ENCODE data around the gene PKD1L1. TPM values are rescaled to one million over a fixed set of nuclear protein-coding genes. Genes with fewer than 3 reads are reported as not detected.

PKD1L1 gene
- total RNA-seq, 1 experiment from 2014 or later, result 0.07 TPM

GRCh38 chr7:47782022-47782421, 166.2 kb downstream of the PKD1L1 start:
- ChIA-PET POLR2A (no interaction called here), CTCF (interaction anchor here (0.6 kb wide), 1 partner anchor 337 kb away, joined by 3 read pairs; no protein-coding TSS in a partner anchor)
- H3K9me3 Mint-ChIP-seq, result peaks cover 18% of the 10 kb centered on the region
- peaks cover 3% of the 10 kb centered on the region for H3K36me3 Mint-ChIP-seq
- DNase-seq (ENCODE audit: low spot score), result no peak
- H3K4me1 Mint-ChIP-seq, result peaks cover 12% of the 10 kb centered on the region
- no peaks in the 10 kb centered on the region for H3K27me3 Mint-ChIP-seq (ENCODE audit: low read depth)
- TF ChIP-seq, protein P1, sequence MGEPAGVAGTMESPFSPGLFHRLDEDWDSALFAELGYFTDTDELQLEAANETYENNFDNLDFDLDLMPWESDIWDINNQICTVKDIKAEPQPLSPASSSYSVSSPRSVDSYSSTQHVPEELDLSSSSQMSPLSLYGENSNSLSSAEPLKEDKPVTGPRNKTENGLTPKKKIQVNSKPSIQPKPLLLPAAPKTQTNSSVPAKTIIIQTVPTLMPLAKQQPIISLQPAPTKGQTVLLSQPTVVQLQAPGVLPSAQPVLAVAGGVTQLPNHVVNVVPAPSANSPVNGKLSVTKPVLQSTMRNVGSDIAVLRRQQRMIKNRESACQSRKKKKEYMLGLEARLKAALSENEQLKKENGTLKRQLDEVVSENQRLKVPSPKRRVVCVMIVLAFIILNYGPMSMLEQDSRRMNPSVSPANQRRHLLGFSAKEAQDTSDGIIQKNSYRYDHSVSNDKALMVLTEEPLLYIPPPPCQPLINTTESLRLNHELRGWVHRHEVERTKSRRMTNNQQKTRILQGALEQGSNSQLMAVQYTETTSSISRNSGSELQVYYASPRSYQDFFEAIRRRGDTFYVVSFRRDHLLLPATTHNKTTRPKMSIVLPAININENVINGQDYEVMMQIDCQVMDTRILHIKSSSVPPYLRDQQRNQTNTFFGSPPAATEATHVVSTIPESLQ (CRISPR knock-in tag; IDR thresholded peaks at IDR 0.05), result no peak
- TF ChIP-seq ZNF219 (CRISPR knock-in tag; IDR thresholded peaks at IDR 0.05; ENCODE audit: borderline replicate concordance), result no peak
- TF ChIP-seq IRF2 (CRISPR knock-in tag; IDR thresholded peaks at IDR 0.05; ENCODE audit: borderline replicate concordance, low read depth), result no peak
- TF ChIP-seq MLX (CRISPR knock-in tag; IDR thresholded peaks at IDR 0.05), result no peak
- TF ChIP-seq SP1 (CRISPR knock-in tag; conservative IDR thresholded peaks at IDR 0.05), result no peak
- TF ChIP-seq, protein P2, sequence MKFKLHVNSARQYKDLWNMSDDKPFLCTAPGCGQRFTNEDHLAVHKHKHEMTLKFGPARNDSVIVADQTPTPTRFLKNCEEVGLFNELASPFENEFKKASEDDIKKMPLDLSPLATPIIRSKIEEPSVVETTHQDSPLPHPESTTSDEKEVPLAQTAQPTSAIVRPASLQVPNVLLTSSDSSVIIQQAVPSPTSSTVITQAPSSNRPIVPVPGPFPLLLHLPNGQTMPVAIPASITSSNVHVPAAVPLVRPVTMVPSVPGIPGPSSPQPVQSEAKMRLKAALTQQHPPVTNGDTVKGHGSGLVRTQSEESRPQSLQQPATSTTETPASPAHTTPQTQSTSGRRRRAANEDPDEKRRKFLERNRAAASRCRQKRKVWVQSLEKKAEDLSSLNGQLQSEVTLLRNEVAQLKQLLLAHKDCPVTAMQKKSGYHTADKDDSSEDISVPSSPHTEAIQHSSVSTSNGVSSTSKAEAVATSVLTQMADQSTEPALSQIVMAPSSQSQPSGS (CRISPR knock-in tag; IDR thresholded peaks at IDR 0.05; ENCODE audit: borderline replicate concordance, low read depth), result no peak
- no peak for TF ChIP-seq ZNF532 (CRISPR knock-in tag; IDR thresholded peaks at IDR 0.05; ENCODE audit: borderline replicate concordance)
- no peak for TF ChIP-seq ZNF671 (CRISPR knock-in tag; IDR thresholded peaks at IDR 0.05)
- TF ChIP-seq ZBTB21 (CRISPR knock-in tag; IDR thresholded peaks at IDR 0.05; ENCODE audit: borderline replicate concordance), result no peak
- TF ChIP-seq ATF1 (CRISPR knock-in tag; IDR thresholded peaks at IDR 0.05), result no peak
- TF ChIP-seq RELA (CRISPR knock-in tag; IDR thresholded peaks at IDR 0.05; ENCODE audit: borderline replicate concordance), result no peak
- no peak for TF ChIP-seq NR2C2 (CRISPR knock-in tag; IDR thresholded peaks at IDR 0.05)
- TF ChIP-seq ZNF263 (CRISPR knock-in tag; IDR thresholded peaks at IDR 0.05; ENCODE audit: low read depth), result no peak
- no peak for TF ChIP-seq SOX15 (CRISPR knock-in tag; IDR thresholded peaks at IDR 0.05)
- TF ChIP-seq, protein P3, sequence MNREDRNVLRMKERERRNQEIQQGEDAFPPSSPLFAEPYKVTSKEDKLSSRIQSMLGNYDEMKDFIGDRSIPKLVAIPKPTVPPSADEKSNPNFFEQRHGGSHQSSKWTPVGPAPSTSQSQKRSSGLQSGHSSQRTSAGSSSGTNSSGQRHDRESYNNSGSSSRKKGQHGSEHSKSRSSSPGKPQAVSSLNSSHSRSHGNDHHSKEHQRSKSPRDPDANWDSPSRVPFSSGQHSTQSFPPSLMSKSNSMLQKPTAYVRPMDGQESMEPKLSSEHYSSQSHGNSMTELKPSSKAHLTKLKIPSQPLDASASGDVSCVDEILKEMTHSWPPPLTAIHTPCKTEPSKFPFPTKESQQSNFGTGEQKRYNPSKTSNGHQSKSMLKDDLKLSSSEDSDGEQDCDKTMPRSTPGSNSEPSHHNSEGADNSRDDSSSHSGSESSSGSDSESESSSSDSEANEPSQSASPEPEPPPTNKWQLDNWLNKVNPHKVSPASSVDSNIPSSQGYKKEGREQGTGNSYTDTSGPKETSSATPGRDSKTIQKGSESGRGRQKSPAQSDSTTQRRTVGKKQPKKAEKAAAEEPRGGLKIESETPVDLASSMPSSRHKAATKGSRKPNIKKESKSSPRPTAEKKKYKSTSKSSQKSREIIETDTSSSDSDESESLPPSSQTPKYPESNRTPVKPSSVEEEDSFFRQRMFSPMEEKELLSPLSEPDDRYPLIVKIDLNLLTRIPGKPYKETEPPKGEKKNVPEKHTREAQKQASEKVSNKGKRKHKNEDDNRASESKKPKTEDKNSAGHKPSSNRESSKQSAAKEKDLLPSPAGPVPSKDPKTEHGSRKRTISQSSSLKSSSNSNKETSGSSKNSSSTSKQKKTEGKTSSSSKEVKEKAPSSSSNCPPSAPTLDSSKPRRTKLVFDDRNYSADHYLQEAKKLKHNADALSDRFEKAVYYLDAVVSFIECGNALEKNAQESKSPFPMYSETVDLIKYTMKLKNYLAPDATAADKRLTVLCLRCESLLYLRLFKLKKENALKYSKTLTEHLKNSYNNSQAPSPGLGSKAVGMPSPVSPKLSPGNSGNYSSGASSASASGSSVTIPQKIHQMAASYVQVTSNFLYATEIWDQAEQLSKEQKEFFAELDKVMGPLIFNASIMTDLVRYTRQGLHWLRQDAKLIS (CRISPR knock-in tag; IDR thresholded peaks at IDR 0.05; ENCODE audit: borderline replicate concordance), result no peak
- no peak for TF ChIP-seq USF2 (CRISPR knock-in tag; IDR thresholded peaks at IDR 0.05)
- no peak for TF ChIP-seq ZNF512 (CRISPR knock-in tag; IDR thresholded peaks at IDR 0.05; ENCODE audit: borderline replicate concordance)
- TF ChIP-seq JAZF1 (CRISPR knock-in tag; IDR thresholded peaks at IDR 0.05), result no peak
- TF ChIP-seq RORB (CRISPR knock-in tag; IDR thresholded peaks at IDR 0.05), result no peak
- H3K4me3 Mint-ChIP-seq, result no peak overlapping the region
- no peak for ATAC-seq
- H3K27ac Mint-ChIP-seq, result no peak overlapping the region
